Measurements from ENCODE around the gene ELP4.

- no peak for TF ChIP-seq ZNF404 (tag by site-specific recombination; IDR thresholded peaks at IDR 0.05)
- TF ChIP-seq ZNF155 (tag by site-specific recombination; IDR thresholded peaks at IDR 0.05): no peak
- no peak for TF ChIP-seq YY2 (tag by site-specific recombination; IDR thresholded peaks at IDR 0.05)
- no peak for TF ChIP-seq CTCF (tag by site-specific recombination; IDR thresholded peaks at IDR 0.05)
- no peak for TF ChIP-seq ZBTB17 (tag by site-specific recombination; IDR thresholded peaks at IDR 0.05)
- TF ChIP-seq ZNF560 (tag by site-specific recombination; IDR thresholded peaks at IDR 0.05; ENCODE audit: borderline replicate concordance): no peak
- no peak for TF ChIP-seq SP3 (tag by site-specific recombination; IDR thresholded peaks at IDR 0.05)
- no peak for TF ChIP-seq PRDM10 (tag by site-specific recombination; IDR thresholded peaks at IDR 0.05)
- TF ChIP-seq ZEB2 (tag by site-specific recombination; IDR thresholded peaks at IDR 0.05): no peak
- TF ChIP-seq ZFP3 (tag by site-specific recombination; IDR thresholded peaks at IDR 0.05; ENCODE audit: low read depth): no peak
- no peak for TF ChIP-seq ZNF398 (tag by site-specific recombination; IDR thresholded peaks at IDR 0.05)
- no peak for TF ChIP-seq ZNF629 (tag by site-specific recombination; IDR thresholded peaks at IDR 0.05)
- TF ChIP-seq KLF16 (tag by site-specific recombination; IDR thresholded peaks at IDR 0.05): no peak
Measured at GRCh38 chr11:31478223-31478590, 31.4 kb upstream of the ELP4 start.

All from HEK293 (cell line).